ENCODE measurements around the gene KCNK4.

DNA sequence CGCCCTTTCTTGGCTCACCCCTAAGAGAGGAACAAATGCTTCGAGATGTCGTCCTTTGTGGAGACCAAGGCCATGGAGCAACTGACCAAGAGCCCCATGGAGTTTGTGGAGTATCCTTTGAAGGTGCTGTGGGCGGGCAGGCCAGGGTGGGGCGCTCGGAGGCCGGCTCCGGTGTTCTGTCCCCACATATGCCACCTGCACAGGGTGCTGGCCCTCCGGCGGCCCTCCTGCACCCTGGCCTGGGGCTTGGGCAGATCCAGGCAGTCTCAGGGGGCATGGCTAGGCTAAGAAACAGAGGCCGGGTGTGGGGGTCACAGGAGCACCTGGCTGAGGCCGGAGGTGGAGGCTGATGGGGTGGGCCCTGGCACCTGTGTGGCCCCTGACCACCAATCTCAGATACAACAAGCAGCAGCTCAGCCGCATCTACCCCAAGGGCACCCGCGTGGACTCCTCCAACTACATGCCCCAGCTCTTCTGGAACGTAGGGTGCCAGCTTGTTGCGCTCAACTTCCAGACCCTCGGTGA, 29.5 kb upstream of the KCNK4 start:
- no peak for TF ChIP-seq CTCF (IDR thresholded peaks at IDR 0.05)
- TF ChIP-seq POLR2AphosphoS5 (IDR thresholded peaks at IDR 0.05; ENCODE audit: low read depth, low read length), result no peak
- TF ChIP-seq, protein P1, sequence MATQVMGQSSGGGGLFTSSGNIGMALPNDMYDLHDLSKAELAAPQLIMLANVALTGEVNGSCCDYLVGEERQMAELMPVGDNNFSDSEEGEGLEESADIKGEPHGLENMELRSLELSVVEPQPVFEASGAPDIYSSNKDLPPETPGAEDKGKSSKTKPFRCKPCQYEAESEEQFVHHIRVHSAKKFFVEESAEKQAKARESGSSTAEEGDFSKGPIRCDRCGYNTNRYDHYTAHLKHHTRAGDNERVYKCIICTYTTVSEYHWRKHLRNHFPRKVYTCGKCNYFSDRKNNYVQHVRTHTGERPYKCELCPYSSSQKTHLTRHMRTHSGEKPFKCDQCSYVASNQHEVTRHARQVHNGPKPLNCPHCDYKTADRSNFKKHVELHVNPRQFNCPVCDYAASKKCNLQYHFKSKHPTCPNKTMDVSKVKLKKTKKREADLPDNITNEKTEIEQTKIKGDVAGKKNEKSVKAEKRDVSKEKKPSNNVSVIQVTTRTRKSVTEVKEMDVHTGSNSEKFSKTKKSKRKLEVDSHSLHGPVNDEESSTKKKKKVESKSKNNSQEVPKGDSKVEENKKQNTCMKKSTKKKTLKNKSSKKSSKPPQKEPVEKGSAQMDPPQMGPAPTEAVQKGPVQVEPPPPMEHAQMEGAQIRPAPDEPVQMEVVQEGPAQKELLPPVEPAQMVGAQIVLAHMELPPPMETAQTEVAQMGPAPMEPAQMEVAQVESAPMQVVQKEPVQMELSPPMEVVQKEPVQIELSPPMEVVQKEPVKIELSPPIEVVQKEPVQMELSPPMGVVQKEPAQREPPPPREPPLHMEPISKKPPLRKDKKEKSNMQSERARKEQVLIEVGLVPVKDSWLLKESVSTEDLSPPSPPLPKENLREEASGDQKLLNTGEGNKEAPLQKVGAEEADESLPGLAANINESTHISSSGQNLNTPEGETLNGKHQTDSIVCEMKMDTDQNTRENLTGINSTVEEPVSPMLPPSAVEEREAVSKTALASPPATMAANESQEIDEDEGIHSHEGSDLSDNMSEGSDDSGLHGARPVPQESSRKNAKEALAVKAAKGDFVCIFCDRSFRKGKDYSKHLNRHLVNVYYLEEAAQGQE (IDR thresholded peaks at IDR 0.05; ENCODE audit: insufficient read depth in 1 of 2, low read depth in 2 of 2, low read length in 1 of 2), result no peak
